HepG2 (cell line): ENCODE measurements around the gene CREBZF. TPM values are rescaled to one million over a fixed set of nuclear protein-coding genes. Genes with fewer than 3 reads are reported as not detected.

Experiments
- ATAC-seq: fragments of 200-7000 bp; cut with Tn5 transposase; 3 replicates; pipeline ENCODE4 v1.9.1; 2020; ENCODE audit warnings: mild to moderate bottlenecking, moderate library complexity
- BruUV-seq: library from RNA; stranded (reverse); fragments of 400-500 nt; replicated peaks from 2 replicates; lab custom pipeline; 2021; lab: Mats Ljungman, UMichigan
- CTCF ChIA-PET: fragments of 300-600 bp; formaldehyde crosslinking; extraction: SDS; loops from one replicate; lab custom pipeline; 2021; ENCODE audit warnings: low total read pairs, inconsistent platforms, low intra/inter-chr PET ratio; lab: Yijun Ruan, JAX
- POLR2A ChIA-PET: fragments of 350-600 bp; sonication (Branson Sonifier 250); formaldehyde crosslinking; loops from one replicate; lab custom pipeline; 2020; ENCODE audit warnings: antibody characterized with exemption, inconsistent platforms; lab: Yijun Ruan, JAX
- DNase-seq: peaks from one replicate; pipeline ENCODE4 v3.0.0-alpha.2; 2015; ENCODE audit warnings: low spot score
- FAIRE-seq: peaks from 3 replicates; lab custom pipeline; 2011; peaks lifted over from hg19 to GRCh38; lab: Jason Lieb, UNC
- H2AFZ ChIP-seq: one replicate; pipeline ENCODE4 v1.6.1; 2011; ENCODE audit warnings: low read length, inconsistent platforms
- H3K27ac ChIP-seq: fragments of 300-600 bp; 3 replicates; pipeline ENCODE4 v1.8.0; 2011; ENCODE audit warnings: mixed run types, mild to moderate bottlenecking, mixed read lengths, low read length, inconsistent platforms; ENCODE audit not compliant: insufficient read depth; ENCODE audit errors: extremely low read length
- H3K27me3 ChIP-seq, 2 experiments: fragments of 200-600 bp in 1 of 2; 2 replicates in 1 of 2; 3 replicates in 1 of 2; pipeline versions ENCODE4 v1.6.0 to v1.8.0; 2011; ENCODE audit warnings: low read length in 2 of 2, mild to moderate bottlenecking in 2 of 2, moderate library complexity in 2 of 2, inconsistent platforms in 1 of 2; ENCODE audit not compliant: insufficient read depth in 2 of 2, control insufficient read depth in 1 of 2
- H3K36me3 ChIP-seq, 2 experiments: fragments of 200-600 bp in 1 of 2; replicated peaks in 1 of 2; 2 replicates in 1 of 2; 3 replicates in 1 of 2; pipeline versions ENCODE4 v1.5.1 to v1.8.0; 2011; ENCODE audit warnings: low read length in 2 of 2, inconsistent platforms in 1 of 2; ENCODE audit not compliant: insufficient read depth in 2 of 2, control insufficient read depth in 1 of 2
- H3K4me1 ChIP-seq: 2 replicates; pipeline ENCODE4 v1.5.1; 2012; ENCODE audit warnings: low read length, inconsistent platforms; ENCODE audit not compliant: insufficient read depth
- H3K4me2 ChIP-seq: 2 replicates; pipeline ENCODE4 v1.6.0; 2011; ENCODE audit warnings: low read depth, low read length, inconsistent platforms
- H3K4me3 ChIP-seq, 3 experiments: fragments of 200-600 bp in 1 of 3; sonication (generic), shearing (Covaris generic) in 1 of 3; replicated peaks in 1 of 3; 2 replicates each; pipeline ENCODE4 v1.5.1; 2011 to 2016; ENCODE audit warnings: low read length in 3 of 3, inconsistent platforms in 2 of 3, low read depth in 2 of 3, mild to moderate bottlenecking in 2 of 3, control low read depth in 1 of 3, mixed read lengths in 1 of 3; ENCODE audit not compliant: insufficient read depth in 1 of 3
- H3K79me2 ChIP-seq: one replicate; pipeline ENCODE4 v1.6.1; 2011; ENCODE audit warnings: low read length, inconsistent platforms; ENCODE audit not compliant: insufficient read depth
- H3K9ac ChIP-seq: 2 replicates; pipeline ENCODE4 v1.6.0; 2011; ENCODE audit warnings: mild to moderate bottlenecking, low read depth, low read length, inconsistent platforms; ENCODE audit not compliant: insufficient read depth
- H3K9me3 ChIP-seq: 2 replicates; pipeline ENCODE4 v1.5.1; 2012; ENCODE audit warnings: mild to moderate bottlenecking, low read length
- H4K20me1 ChIP-seq: 2 replicates; pipeline ENCODE4 v1.6.0; 2011; ENCODE audit warnings: inconsistent platforms, mild to moderate bottlenecking, low read length, moderate library complexity; ENCODE audit not compliant: insufficient read depth
- AKAP8 ChIP-seq: sonication (generic); formaldehyde crosslinking; IDR thresholded peaks from 2 replicates; pipeline ENCODE4 v1.5.1; 2020; ENCODE audit warnings: mild to moderate bottlenecking, missing genetic modification reagents
- ETV6 ChIP-seq: sonication (generic); formaldehyde crosslinking; conservative IDR thresholded peaks from 2 replicates; pipeline ENCODE4 v1.4.0; 2020; ENCODE audit warnings: missing genetic modification reagents
- GABPB1 ChIP-seq: IDR thresholded peaks from 2 replicates; pipeline ENCODE4 v1.6.1; 2016; ENCODE audit warnings: mild to moderate bottlenecking, missing genetic modification reagents, moderate library complexity, missing compliant biosample characterization
- HCFC1 ChIP-seq: fragments of 150-350 bp; IDR thresholded peaks from 2 replicates; pipeline ENCODE4 v1.6.1; 2014; ENCODE audit warnings: low read depth, low read length
- HIVEP1 ChIP-seq: sonication (generic); formaldehyde crosslinking; IDR thresholded peaks from 2 replicates; pipeline ENCODE4 v1.4.0; 2020; ENCODE audit warnings: mild to moderate bottlenecking, missing genetic modification reagents
- SAP130 ChIP-seq: IDR thresholded peaks from 2 replicates; pipeline ENCODE4 v1.6.1; 2016; ENCODE audit warnings: low read depth
- SPEN ChIP-seq: sonication (generic); formaldehyde crosslinking; IDR thresholded peaks from 2 replicates; pipeline ENCODE4 v1.5.1; 2020; ENCODE audit warnings: low read depth, mild to moderate bottlenecking, missing genetic modification reagents
- TBX3 ChIP-seq: fragments of 450-650 bp; IDR thresholded peaks from 2 replicates; pipeline ENCODE4 v1.6.1; 2017; ENCODE audit warnings: antibody characterized with exemption, mild to moderate bottlenecking, inconsistent platforms, borderline replicate concordance
- ZNF292 ChIP-seq: sonication (generic); formaldehyde crosslinking; IDR thresholded peaks from 2 replicates; pipeline ENCODE4 v1.8.1; 2022; ENCODE audit warnings: mild to moderate bottlenecking, low read depth, missing genetic modification reagents, borderline replicate concordance
- ZNF501 ChIP-seq: sonication (generic); formaldehyde crosslinking; IDR thresholded peaks from 2 replicates; pipeline ENCODE4 v1.5.1; 2020; ENCODE audit warnings: mild to moderate bottlenecking, moderate library complexity, missing genetic modification reagents
- ZNF709 ChIP-seq: sonication (generic); formaldehyde crosslinking; IDR thresholded peaks from 2 replicates; pipeline ENCODE4 v1.5.0; 2020; ENCODE audit warnings: mild to moderate bottlenecking, missing genetic modification reagents
- ZNF737 ChIP-seq: sonication (generic); formaldehyde crosslinking; IDR thresholded peaks from 2 replicates; pipeline ENCODE4 v1.5.0; 2020; ENCODE audit warnings: missing genetic modification reagents, mild to moderate bottlenecking, borderline replicate concordance
- ZNF776 ChIP-seq: sonication (generic); formaldehyde crosslinking; IDR thresholded peaks from 2 replicates; pipeline ENCODE4 v1.4.0; 2020; ENCODE audit warnings: mild to moderate bottlenecking, missing genetic modification reagents
- WGBS: methylation state at CpG from one replicate; pipeline ENCODE4 v1.1.6; 2017; ENCODE audit warnings: low lambda C conversion rate; 5-methylcytosine and 5-hydroxymethylcytosine counted together
- in situ Hi-C: cut with HindIII; loops from 2 replicates; pipeline ENCODE4 v1.10.0; 2017; ENCODE audit warnings: low pct_unique_long_range_greater_than_20kb; ENCODE audit not compliant: extremely low pct_ligation_motif_present
- intact Hi-C: fragments of 100-400 bp; cut with micrococcal nuclease; formaldehyde crosslinking; loops from one replicate; pipeline ENCODE4 v1.10.0; 2022; ENCODE audit not compliant: unreplicated experiment
- polyA plus RNA-seq, 8 experiments: library from polyadenylated mRNA; depleted of rRNA in 3 of 8; stranded (reverse) in 7 of 8; unstranded in 1 of 8; fragments of >200 nt; fragmentation: Illumina TruSeq in 4 of 8; extraction: Trizol in 4 of 8; gene quantifications; 2 replicates each; pipeline versions ENCODE4 v1.2.1 to v1.2.3, GENCODE V29; 2011 to 2016; ENCODE audit warnings: low read depth in 4 of 8, missing spikeins in 1 of 8, mixed read lengths in 1 of 8; ENCODE audit not compliant: insufficient read depth in 1 of 8
- total RNA-seq, 5 experiments: library from RNA; depleted of rRNA; stranded (reverse); fragments of >200 nt; fragmentation: Illumina TruSeq; extraction: Trizol; gene quantifications; 2 replicates each; pipeline ENCODE4 v1.2.3, GENCODE V29; 2016; ENCODE audit warnings: low read depth in 1 of 5
- TF ChIP-seq, protein P1 (sequence below): sonication (generic); formaldehyde crosslinking; IDR thresholded peaks from 2 replicates; pipeline ENCODE4 v1.5.1; 2020; ENCODE audit warnings: mild to moderate bottlenecking, missing genetic modification reagents, moderate library complexity
- TF ChIP-seq, protein P2 (sequence below): sonication (generic); formaldehyde crosslinking; IDR thresholded peaks from 2 replicates; pipeline ENCODE4 v1.9.0; 2022; ENCODE audit warnings: missing genetic modification reagents, mild to moderate bottlenecking, borderline replicate concordance

Gene CREBZF
- total and polyA plus RNA-seq, 2 of the 13 experiments (the other 11 are each of a cell fraction or from before 2014, with no cell fraction given) = 30.6 to 43.1 TPM

DNA sequence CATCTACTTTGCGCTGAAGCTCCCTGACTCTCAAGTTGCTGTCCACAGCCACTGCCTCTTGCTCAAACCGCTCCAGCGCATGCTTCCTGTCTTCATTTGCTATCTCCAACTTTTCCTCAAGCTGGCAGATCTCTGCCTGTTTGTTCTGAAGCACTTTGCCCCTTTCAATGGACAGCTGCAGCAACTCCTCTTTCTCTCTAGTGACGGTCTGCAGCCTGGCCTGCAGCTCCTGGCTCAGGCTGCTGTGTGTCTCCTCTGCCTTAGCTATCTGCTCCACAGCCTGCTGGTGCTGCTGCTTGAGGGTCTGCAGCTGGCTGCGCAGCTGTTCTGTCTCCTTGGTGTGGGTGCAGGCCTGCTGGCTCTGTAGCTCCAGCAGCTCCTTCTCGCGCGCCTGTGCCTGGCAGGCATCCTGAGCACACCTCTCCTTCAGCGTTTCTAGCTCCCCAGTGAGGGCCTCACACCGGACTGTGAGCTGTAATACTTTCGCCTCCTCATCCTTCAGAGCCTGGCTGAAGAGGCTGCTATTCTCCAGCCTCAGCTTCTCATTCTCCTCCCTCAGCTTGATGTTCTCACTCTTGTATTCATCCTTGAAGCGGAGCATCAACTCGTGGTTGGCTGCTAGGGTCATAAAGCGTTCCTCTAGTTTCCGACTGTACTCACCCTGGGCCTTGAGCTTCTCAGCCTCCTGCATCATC, 20.3 kb upstream of the CREBZF start:
- H3K4me3 ChIP-seq = peak overlapping the region; percentile 20 to 69 (median 44); a peak in 5 of 6 replicates
- no peaks in the 10 kb centered on the region for H3K9me3 ChIP-seq
- H3K27me3 ChIP-seq = peaks cover 0 to 10% of the 10 kb centered on the region in 2 experiments; a peak in 1 of 5 replicates
- ATAC-seq (peak; percentile 79), FAIRE-seq (peak; percentile 30), DNase-seq (no peak)
- in situ Hi-C loops = no loop called here
- H3K36me3 ChIP-seq = no peaks in the 10 kb centered on the region
- H4K20me1 ChIP-seq = no peaks in the 10 kb centered on the region
- H3K27ac ChIP-seq = no peak overlapping the region
- H3K9ac ChIP-seq = peak overlapping the region; percentile 14
- CTCF ChIA-PET = no interaction called here
- no peaks in the 10 kb centered on the region for H3K79me2 ChIP-seq
- POLR2A ChIA-PET = interaction anchor here (1.3 to 2.1 kb wide), 3 partner anchors 20 to 57 kb away, joined by 5 to 11 read pairs (median 6); partner anchors contain the start of genes CREBZF, TMEM126A and TMEM126B
- H2AFZ ChIP-seq = peak overlapping the region; percentile 67
- peaks cover 33% of the 10 kb centered on the region; the same call in 1 of the 2 replicates for H3K4me1 ChIP-seq
- WGBS = 11% methylated on average over 11 of the region's 15 CpGs
- intact Hi-C loops = no loop called here
- peak overlapping the region; percentile 92 for H3K4me2 ChIP-seq
- no TSS peak for BruUV-seq
- TF ChIP-seq, protein P1, sequence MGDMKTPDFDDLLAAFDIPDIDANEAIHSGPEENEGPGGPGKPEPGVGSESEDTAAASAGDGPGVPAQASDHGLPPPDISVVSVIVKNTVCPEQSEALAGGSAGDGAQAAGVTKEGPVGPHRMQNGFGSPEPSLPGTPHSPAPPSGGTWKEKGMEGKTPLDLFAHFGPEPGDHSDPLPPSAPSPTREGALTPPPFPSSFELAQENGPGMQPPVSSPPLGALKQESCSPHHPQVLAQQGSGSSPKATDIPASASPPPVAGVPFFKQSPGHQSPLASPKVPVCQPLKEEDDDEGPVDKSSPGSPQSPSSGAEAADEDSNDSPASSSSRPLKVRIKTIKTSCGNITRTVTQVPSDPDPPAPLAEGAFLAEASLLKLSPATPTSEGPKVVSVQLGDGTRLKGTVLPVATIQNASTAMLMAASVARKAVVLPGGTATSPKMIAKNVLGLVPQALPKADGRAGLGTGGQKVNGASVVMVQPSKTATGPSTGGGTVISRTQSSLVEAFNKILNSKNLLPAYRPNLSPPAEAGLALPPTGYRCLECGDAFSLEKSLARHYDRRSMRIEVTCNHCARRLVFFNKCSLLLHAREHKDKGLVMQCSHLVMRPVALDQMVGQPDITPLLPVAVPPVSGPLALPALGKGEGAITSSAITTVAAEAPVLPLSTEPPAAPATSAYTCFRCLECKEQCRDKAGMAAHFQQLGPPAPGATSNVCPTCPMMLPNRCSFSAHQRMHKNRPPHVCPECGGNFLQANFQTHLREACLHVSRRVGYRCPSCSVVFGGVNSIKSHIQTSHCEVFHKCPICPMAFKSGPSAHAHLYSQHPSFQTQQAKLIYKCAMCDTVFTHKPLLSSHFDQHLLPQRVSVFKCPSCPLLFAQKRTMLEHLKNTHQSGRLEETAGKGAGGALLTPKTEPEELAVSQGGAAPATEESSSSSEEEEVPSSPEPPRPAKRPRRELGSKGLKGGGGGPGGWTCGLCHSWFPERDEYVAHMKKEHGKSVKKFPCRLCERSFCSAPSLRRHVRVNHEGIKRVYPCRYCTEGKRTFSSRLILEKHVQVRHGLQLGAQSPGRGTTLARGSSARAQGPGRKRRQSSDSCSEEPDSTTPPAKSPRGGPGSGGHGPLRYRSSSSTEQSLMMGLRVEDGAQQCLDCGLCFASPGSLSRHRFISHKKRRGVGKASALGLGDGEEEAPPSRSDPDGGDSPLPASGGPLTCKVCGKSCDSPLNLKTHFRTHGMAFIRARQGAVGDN (CRISPR knock-in tag) = peak; percentile 59
- TF ChIP-seq TBX3 = no peak
- TF ChIP-seq HCFC1 = no peak
- TF ChIP-seq AKAP8 = no peak
- peak; percentile 41; the same call in 1 of the 2 replicates for TF ChIP-seq ZNF501
- TF ChIP-seq SPEN (CRISPR knock-in tag) = 0 out of 2 replicates have a peak, but pooled peaks have one; percentile 17
- TF ChIP-seq HIVEP1 (CRISPR knock-in tag) = peak; percentile 33; the same call in 1 of the 2 replicates
- TF ChIP-seq, protein P2, sequence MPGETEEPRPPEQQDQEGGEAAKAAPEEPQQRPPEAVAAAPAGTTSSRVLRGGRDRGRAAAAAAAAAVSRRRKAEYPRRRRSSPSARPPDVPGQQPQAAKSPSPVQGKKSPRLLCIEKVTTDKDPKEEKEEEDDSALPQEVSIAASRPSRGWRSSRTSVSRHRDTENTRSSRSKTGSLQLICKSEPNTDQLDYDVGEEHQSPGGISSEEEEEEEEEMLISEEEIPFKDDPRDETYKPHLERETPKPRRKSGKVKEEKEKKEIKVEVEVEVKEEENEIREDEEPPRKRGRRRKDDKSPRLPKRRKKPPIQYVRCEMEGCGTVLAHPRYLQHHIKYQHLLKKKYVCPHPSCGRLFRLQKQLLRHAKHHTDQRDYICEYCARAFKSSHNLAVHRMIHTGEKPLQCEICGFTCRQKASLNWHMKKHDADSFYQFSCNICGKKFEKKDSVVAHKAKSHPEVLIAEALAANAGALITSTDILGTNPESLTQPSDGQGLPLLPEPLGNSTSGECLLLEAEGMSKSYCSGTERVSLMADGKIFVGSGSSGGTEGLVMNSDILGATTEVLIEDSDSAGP (CRISPR knock-in tag) = peak; percentile 47; the same call in 1 of the 2 replicates
- 0 out of 2 replicates have a peak, but pooled peaks have one; percentile 56 for TF ChIP-seq ZNF776 (CRISPR knock-in tag)
- peak; percentile 90 for TF ChIP-seq ZNF292 (CRISPR knock-in tag)
- 0 out of 2 replicates have a peak, but pooled peaks have one; percentile 42 for TF ChIP-seq ZNF709
- no peak for TF ChIP-seq ETV6
- TF ChIP-seq GABPB1 (CRISPR knock-in tag) = peak; percentile 29; the same call in 1 of the 2 replicates
- peak; percentile 10; the same call in 1 of the 2 replicates for TF ChIP-seq ZNF737
- 0 out of 2 replicates have a peak, but pooled peaks have one; percentile 16 for TF ChIP-seq SAP130 (CRISPR knock-in tag)
